H1 (cell line): Measurements from ENCODE around the gene GRSF1.

Source experiments
- CHD7 ChIP-seq: fragments of 300-600 bp; sonication (generic); IDR thresholded peaks from 2 replicates; pipeline ENCODE4 v1.7.1; 2012; ENCODE audit warnings: low read length, moderate library complexity, mild to moderate bottlenecking, inconsistent platforms; ENCODE audit not compliant: insufficient replicate concordance
- EZH2 ChIP-seq: fragments of 200-600 bp; sonication (generic); IDR thresholded peaks from 2 replicates; pipeline ENCODE4 v1.7.1; 2012; ENCODE audit warnings: low read depth, mild to moderate bottlenecking, moderate library complexity, low read length, inconsistent platforms; ENCODE audit not compliant: severe bottlenecking
- POLR2A ChIP-seq, 2 experiments: IDR thresholded peaks; 1 replicate in 1 of 2; 2 replicates in 1 of 2; pipeline ENCODE4 v1.6.1; 2011; ENCODE audit warnings: low read depth in 2 of 2, low read length in 2 of 2, mild to moderate bottlenecking in 2 of 2; ENCODE audit errors: control extremely low read depth in 1 of 2
- POLR2AphosphoS5 ChIP-seq: IDR thresholded peaks from 2 replicates; pipeline ENCODE4 v1.6.1; 2011; ENCODE audit warnings: low read depth, low read length
- RAD21 ChIP-seq, 2 experiments: IDR thresholded peaks in 1 of 2; conservative IDR thresholded peaks in 1 of 2; 2 replicates each; pipeline ENCODE4 v1.6.1; 2011; ENCODE audit warnings: low read depth in 2 of 2, low read length in 2 of 2, improper control_type of control experiment in 1 of 2, inconsistent platforms in 1 of 2, mild to moderate bottlenecking in 1 of 2, moderate library complexity in 1 of 2
- SIN3A ChIP-seq, 2 experiments: IDR thresholded peaks in 1 of 2; conservative IDR thresholded peaks in 1 of 2; 2 replicates each; pipeline ENCODE4 v1.6.1; 2011 to 2012; ENCODE audit warnings: low read length in 2 of 2, improper control_type of control experiment in 1 of 2, low read depth in 1 of 2, mild to moderate bottlenecking in 1 of 2
- SP1 ChIP-seq: IDR thresholded peaks from 2 replicates; pipeline ENCODE4 v1.6.1; 2011; ENCODE audit warnings: low read depth, low read length
- SP4 ChIP-seq: IDR thresholded peaks from 2 replicates; pipeline ENCODE4 v1.6.1; 2012; ENCODE audit warnings: low read length, inconsistent platforms
- YY1 ChIP-seq: IDR thresholded peaks from 2 replicates; pipeline ENCODE4 v1.6.1; 2011; ENCODE audit warnings: low read depth, mild to moderate bottlenecking, low read length
- ZNF274 ChIP-seq: IDR thresholded peaks from 2 replicates; pipeline ENCODE4 v1.7.0; 2012; ENCODE audit warnings: low read length, borderline replicate concordance; ENCODE audit errors: extremely low read depth
- TF ChIP-seq, protein P1 (sequence below), 3 experiments: IDR thresholded peaks; 1 replicate in 2 of 3; 2 replicates in 1 of 3; pipeline versions ENCODE4 v1.5.1 to v1.6.1; 2011; ENCODE audit warnings: low read length in 3 of 3, mild to moderate bottlenecking in 3 of 3, inconsistent platforms in 2 of 3, low read depth in 1 of 3, moderate library complexity in 1 of 3; ENCODE audit not compliant: insufficient read depth in 1 of 3; ENCODE audit errors: control extremely low read depth in 1 of 3
- TF ChIP-seq, protein P2 (sequence below): IDR thresholded peaks from 2 replicates; pipeline ENCODE4 v1.6.1; 2012; ENCODE audit warnings: inconsistent platforms
- TF ChIP-seq, protein P3 (sequence below): IDR thresholded peaks from 2 replicates; pipeline ENCODE4 v1.6.1; 2011; ENCODE audit warnings: low read depth, mild to moderate bottlenecking, low read length; ENCODE audit not compliant: insufficient read depth

DNA sequence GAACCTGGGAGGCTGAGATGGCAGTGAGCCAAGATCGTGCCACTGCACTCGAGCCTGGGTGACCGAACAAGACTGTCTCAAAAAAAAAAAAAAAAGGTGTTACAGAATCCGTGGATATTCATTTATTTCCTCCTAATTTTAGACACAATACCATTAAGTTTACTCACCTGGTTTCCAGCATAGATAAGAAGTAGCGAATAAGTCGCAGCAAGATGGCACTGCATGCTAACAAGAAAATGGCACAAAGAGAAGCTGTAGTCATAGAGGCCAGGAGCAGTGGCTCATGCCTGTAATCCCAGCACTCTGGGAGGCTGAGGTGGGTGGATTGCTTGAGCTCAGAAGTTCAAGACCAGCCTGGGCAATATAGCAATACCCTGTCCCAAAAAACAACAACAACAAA lies 45.5 kb upstream of the GRSF1 start:
- TF ChIP-seq, protein P1, sequence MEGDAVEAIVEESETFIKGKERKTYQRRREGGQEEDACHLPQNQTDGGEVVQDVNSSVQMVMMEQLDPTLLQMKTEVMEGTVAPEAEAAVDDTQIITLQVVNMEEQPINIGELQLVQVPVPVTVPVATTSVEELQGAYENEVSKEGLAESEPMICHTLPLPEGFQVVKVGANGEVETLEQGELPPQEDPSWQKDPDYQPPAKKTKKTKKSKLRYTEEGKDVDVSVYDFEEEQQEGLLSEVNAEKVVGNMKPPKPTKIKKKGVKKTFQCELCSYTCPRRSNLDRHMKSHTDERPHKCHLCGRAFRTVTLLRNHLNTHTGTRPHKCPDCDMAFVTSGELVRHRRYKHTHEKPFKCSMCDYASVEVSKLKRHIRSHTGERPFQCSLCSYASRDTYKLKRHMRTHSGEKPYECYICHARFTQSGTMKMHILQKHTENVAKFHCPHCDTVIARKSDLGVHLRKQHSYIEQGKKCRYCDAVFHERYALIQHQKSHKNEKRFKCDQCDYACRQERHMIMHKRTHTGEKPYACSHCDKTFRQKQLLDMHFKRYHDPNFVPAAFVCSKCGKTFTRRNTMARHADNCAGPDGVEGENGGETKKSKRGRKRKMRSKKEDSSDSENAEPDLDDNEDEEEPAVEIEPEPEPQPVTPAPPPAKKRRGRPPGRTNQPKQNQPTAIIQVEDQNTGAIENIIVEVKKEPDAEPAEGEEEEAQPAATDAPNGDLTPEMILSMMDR (IDR thresholded peaks at IDR 0.05; ENCODE audit: control extremely low read depth in 1 of 3, insufficient read depth in 1 of 3, low read depth in 1 of 3, low read length in 3 of 3), result no peak
- TF ChIP-seq ZNF274 (no peak), POLR2AphosphoS5 (no peak), YY1 (no peak), EZH2 (no peak), RAD21 (IDR thresholded peaks at IDR 0.05 in 1 of 2, conservative IDR thresholded peaks at IDR 0.05 in 1 of 2; ENCODE audit: low read depth in 2 of 2, low read length in 2 of 2) (no peak), SP1 (no peak), CHD7 (no peak), POLR2A (IDR thresholded peaks at IDR 0.05; ENCODE audit: control extremely low read depth in 1 of 2, low read depth in 2 of 2, low read length in 2 of 2) (no peak), SIN3A (conservative IDR thresholded peaks at IDR 0.05 in 1 of 2, IDR thresholded peaks at IDR 0.05 in 1 of 2; ENCODE audit: low read depth in 1 of 2, low read length in 2 of 2) (no peak), SP4 (no peak)
- TF ChIP-seq, protein P2, sequence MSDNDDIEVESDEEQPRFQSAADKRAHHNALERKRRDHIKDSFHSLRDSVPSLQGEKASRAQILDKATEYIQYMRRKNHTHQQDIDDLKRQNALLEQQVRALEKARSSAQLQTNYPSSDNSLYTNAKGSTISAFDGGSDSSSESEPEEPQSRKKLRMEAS, result no peak
- TF ChIP-seq, protein P3, sequence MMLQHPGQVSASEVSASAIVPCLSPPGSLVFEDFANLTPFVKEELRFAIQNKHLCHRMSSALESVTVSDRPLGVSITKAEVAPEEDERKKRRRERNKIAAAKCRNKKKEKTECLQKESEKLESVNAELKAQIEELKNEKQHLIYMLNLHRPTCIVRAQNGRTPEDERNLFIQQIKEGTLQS, result no peak
